ENCODE measurements around the gene TCF7.

TCF7 gene

GRCh38 chr5:134106991-134107701 lies 7.3 kb upstream of the TCF7 start:
- DNase-seq, result no peak
- in situ Hi-C loops (cut with HindIII; ENCODE audit: low pct_ligation_motif_present, low pct_unique_long_range_greater_than_20kb, low sequenced_read_pairs), result no loop called here

- no peak for DNase-seq
- in situ Hi-C loops (cut with HindIII; ENCODE audit: low pct_ligation_motif_present, low pct_unique_long_range_greater_than_20kb, low sequenced_read_pairs), result no loop called here
These were observed 6.7 kb upstream of the TCF7 start for GRCh38 chr5:134107779-134108178.

DNA sequence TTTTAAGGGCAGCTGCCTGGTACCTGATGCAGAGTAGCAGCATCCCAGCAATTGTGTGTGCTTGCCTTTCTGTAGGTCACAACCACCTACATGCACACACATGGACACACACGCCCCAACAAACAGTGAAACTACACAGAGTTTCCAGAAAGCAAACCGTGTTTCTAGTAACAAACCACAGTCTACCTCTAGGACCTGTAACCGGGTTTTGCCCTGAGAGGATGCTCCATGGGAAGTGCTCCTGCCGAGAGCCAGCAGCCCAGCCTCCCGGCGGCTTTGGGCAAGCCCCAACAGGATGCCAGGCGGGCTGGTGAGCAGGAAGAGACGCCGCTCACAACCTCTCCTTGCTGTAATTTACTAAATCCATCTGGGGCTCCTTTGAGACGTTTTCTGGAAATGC lies 4.1 kb upstream of the TCF7 start:
- in situ Hi-C loops (cut with HindIII; ENCODE audit: low pct_ligation_motif_present, low pct_unique_long_range_greater_than_20kb, low sequenced_read_pairs), result no loop called here
- no peak for DNase-seq

DNA sequence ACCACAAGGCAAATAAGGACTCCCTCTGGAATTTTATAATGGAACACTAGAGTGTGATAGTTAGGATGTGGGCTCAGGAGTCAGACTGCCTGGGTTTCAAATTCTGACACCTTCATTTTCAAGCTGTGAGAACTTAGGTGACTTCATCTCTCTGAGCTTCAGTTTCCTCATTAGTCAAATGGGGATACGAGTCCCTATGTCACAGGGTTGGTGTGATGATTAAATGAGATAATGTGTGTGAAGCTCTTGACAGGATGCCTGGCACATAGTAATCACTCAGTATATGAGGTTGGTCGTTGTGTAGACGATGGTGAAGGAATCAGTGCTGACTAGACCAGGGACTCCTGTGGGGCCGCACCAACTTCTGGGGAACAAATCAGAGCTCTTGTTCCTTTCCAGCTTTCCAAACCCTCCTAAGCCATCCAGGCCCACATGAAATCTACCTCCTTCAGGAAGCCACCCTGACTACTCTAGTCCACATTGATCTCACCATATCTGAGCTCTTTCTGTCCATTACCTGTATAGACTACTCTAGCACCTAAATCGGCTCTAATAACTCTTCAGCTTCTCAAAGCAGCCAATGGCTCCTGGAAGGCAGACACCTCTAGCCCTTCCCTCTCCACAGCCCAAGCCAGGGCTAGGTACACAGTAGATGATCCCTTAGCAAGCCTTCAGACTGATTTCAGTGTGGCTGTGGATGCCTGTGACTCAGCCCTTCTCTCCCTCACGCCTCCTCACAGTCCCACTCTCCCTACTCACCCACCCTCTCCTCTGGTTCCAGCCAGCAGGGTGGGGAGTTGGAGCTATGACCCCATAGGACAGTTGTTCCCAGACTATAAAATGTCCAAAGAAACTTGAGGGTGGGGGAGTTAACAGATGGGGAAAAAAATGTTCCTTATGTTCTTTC lies 2.5 kb upstream of the TCF7 start:
- DNase-seq, result no peak
- in situ Hi-C loops (cut with HindIII; ENCODE audit: low pct_ligation_motif_present, low pct_unique_long_range_greater_than_20kb, low sequenced_read_pairs), result no loop called here

- DNase-seq, result no peak
These were observed 1.6 kb upstream of the TCF7 start for GRCh38 chr5:134112726-134113362.

GRCh38 chr5:134113363-134113889 lies 1.1 kb upstream of the TCF7 start:
- in situ Hi-C loops (cut with HindIII; ENCODE audit: low pct_ligation_motif_present, low pct_unique_long_range_greater_than_20kb, low sequenced_read_pairs), result no loop called here
- no peak for DNase-seq

More at GRCh38 chr5:134112726-134113362, 1.6 kb upstream of the TCF7 start:
- in situ Hi-C loops (cut with HindIII; ENCODE audit: low pct_ligation_motif_present, low pct_unique_long_range_greater_than_20kb, low sequenced_read_pairs), result no loop called here

- DNase-seq, result no peak
- in situ Hi-C loops (cut with HindIII; ENCODE audit: low pct_ligation_motif_present, low pct_unique_long_range_greater_than_20kb, low sequenced_read_pairs), result no loop called here
These were observed 665 bp downstream of the TCF7 start for GRCh38 chr5:134114886-134115805.

GRCh38 chr5:134115806-134116175 lies 1.3 kb downstream of the TCF7 start:
- in situ Hi-C loops (cut with HindIII; ENCODE audit: low pct_ligation_motif_present, low pct_unique_long_range_greater_than_20kb, low sequenced_read_pairs), result no loop called here
- no peak for DNase-seq

- in situ Hi-C loops (cut with HindIII; ENCODE audit: low pct_ligation_motif_present, low pct_unique_long_range_greater_than_20kb, low sequenced_read_pairs), result no loop called here
- no peak for DNase-seq
These were observed 1.8 kb downstream of the TCF7 start for GRCh38 chr5:134116286-134116685.

- no peak for DNase-seq
- in situ Hi-C loops (cut with HindIII; ENCODE audit: low pct_ligation_motif_present, low pct_unique_long_range_greater_than_20kb, low sequenced_read_pairs), result no loop called here
These were observed 2.6 kb downstream of the TCF7 start for GRCh38 chr5:134116789-134117761.

GRCh38 chr5:134118212-134118835 lies 3.8 kb downstream of the TCF7 start:
- in situ Hi-C loops (cut with HindIII; ENCODE audit: low pct_ligation_motif_present, low pct_unique_long_range_greater_than_20kb, low sequenced_read_pairs), result no loop called here
- DNase-seq, result no peak

GRCh38 chr5:134119720-134120119 lies 5.2 kb downstream of the TCF7 start:
- in situ Hi-C loops (cut with HindIII; ENCODE audit: low pct_ligation_motif_present, low pct_unique_long_range_greater_than_20kb, low sequenced_read_pairs), result no loop called here
- DNase-seq, result no peak

DNA sequence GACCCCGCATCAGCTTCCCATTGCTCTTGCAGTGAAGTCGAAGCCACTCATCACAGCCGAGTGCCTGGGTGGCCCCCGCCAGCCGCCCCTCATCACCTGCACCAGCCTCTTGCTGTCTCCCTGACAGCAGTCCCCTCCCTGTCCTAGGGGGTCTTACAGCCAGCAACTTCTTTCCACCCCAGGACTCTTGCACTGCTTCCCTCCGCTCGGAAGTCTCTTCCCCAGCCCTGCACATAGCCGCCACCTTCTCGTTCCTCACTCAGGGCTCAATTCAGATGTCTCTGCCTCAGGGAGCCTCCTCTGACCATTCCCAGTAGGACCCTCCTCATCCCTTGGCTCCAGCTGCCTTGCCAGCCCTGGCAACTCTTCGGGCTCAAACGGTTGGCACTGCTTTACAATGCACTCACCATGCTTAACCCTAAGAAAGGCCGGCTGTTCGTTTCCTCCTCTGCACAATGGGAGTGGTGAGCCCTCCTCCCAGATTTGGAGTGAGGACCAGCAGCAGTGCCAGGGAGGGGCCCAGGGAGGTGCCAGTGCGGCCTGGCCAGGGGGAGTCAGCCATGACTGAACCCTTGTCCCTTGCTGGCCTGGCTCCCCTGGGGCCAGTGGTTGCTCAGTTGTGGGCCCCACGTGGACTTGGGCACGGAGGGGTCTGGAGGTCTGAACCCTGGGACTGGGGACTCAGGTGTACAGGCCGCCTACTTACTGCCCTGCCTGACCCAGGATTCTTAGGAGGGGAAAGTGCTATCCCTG lies 6.1 kb downstream of the TCF7 start:
- DNase-seq, result no peak
- in situ Hi-C loops (cut with HindIII; ENCODE audit: low pct_ligation_motif_present, low pct_unique_long_range_greater_than_20kb, low sequenced_read_pairs), result no loop called here

DNA sequence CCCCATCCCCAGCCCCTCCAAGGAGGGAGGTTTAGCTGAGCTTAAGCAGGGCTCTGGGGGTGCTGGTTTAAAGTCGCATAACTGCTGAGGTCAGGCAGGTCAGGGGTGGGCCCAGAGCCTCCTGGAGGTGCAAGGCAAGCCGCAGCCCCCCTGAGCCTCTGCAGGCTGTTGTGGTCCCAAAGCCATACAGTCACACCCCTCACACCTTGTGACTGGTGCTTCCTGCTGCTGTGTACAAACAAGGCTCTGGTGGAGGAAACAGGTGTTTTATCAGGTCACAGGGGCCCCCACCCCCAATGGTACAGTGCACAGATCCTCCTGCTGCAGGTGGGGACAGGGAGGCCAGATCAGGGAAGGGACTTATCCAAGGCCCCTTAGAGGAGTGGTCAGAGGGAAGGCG lies 8.0 kb downstream of the TCF7 start:
- in situ Hi-C loops (cut with HindIII; ENCODE audit: low pct_ligation_motif_present, low pct_unique_long_range_greater_than_20kb, low sequenced_read_pairs), result no loop called here
- no peak for DNase-seq

- in situ Hi-C loops (cut with HindIII; ENCODE audit: low pct_ligation_motif_present, low pct_unique_long_range_greater_than_20kb, low sequenced_read_pairs), result no loop called here
- DNase-seq, result no peak
These were observed 8.9 kb downstream of the TCF7 start for GRCh38 chr5:134123360-134123759.
